GM23248 (cell line): ENCODE data around the gene PLOD1.
"Not testable (repeated sequence)": the region's sequence is repeated elsewhere in the genome, so short reads cannot be mapped to it uniquely, and the experiment has no call there.

Experiments used
- EZH2 ChIP-seq: fragments of 200-600 bp; sonication (generic); IDR thresholded peaks from 2 replicates; pipeline ENCODE4 v1.6.1; 2018; ENCODE audit warnings: antibody characterized with exemption, mild to moderate bottlenecking; ENCODE audit not compliant: insufficient read depth, poor library complexity, severe bottlenecking
- EZH2phosphoT487 ChIP-seq: fragments of 200-600 bp; sonication (generic); IDR thresholded peaks from 2 replicates; pipeline ENCODE4 v1.6.1; 2018; ENCODE audit warnings: antibody characterized with exemption, moderate library complexity, mild to moderate bottlenecking, low read depth; ENCODE audit not compliant: insufficient read depth

DNA sequence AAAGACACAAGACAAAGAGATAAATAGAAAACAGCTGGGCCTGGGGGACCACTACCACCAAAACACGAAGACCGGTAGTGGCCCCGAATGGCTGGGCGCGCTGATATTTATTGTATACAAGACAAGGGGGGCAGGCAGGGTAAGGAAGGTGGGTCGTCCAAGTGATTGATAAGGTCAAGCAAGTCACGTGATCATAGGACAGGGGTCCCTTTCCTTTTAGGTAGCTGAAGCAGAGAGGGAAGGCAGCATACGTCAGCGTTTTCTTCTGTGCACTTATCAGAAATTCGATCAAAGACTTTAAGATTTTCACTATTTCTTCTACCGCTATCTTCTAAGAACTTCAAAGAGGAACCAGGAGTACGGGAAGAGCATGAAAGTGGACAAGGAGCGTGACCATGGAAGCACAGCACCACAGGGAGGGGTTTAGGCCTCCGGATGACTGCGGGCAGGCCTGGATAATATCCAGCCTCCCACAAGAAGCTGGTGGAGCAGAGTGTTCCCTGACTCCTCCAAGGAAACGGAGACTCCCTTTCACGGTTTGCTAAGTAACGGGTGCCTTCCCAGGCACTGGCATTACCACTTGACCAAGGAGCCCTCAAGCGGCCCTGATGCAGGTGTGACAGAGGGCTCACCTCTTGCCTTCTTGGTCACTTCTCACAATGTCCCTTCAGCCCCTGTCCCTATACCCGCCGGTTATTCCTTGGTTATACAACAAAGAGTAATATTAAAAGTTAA is 21.9 kb upstream of the PLOD1 start:
- TF ChIP-seq EZH2, EZH2phosphoT487: not testable (repeated sequence)
